B cell (primary cell): Measurements from ENCODE around the gene ZNF580.

ENCODE experiments used
- EZH2 ChIP-seq: IDR thresholded peaks from 2 replicates; pipeline ENCODE4 v1.6.1; 2012; ENCODE audit warnings: borderline replicate concordance, low read depth, mild to moderate bottlenecking, moderate library complexity, low read length; ENCODE audit not compliant: insufficient read depth, poor library complexity, severe bottlenecking
- TF ChIP-seq, protein P1 (sequence below): fragments of 200-600 bp; IDR thresholded peaks from one replicate; pipeline ENCODE4 v1.8.0; 2022; ENCODE audit warnings: antibody characterized with exemption, mild to moderate bottlenecking

DNA sequence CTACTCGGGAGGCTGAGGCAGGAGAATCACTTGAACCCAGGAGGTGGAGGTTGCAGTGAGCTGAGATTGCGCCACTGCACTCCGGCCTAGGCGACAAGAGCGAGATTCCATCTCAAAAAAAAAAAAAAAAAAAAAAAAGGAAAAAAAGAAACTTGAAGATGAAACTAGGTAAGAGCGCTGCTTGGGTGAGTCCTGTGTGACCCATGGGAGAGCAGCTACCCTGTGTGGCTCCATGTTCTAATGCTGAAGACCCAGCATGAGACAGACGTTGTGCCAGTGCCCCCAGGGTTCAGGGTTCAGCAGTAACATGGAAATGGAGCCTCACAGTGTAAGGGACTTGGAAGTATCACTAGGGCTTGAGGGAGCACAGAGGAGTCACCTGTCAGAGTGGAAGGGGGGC is 22.4 kb upstream of the ZNF580 start:
- TF ChIP-seq, protein P1, sequence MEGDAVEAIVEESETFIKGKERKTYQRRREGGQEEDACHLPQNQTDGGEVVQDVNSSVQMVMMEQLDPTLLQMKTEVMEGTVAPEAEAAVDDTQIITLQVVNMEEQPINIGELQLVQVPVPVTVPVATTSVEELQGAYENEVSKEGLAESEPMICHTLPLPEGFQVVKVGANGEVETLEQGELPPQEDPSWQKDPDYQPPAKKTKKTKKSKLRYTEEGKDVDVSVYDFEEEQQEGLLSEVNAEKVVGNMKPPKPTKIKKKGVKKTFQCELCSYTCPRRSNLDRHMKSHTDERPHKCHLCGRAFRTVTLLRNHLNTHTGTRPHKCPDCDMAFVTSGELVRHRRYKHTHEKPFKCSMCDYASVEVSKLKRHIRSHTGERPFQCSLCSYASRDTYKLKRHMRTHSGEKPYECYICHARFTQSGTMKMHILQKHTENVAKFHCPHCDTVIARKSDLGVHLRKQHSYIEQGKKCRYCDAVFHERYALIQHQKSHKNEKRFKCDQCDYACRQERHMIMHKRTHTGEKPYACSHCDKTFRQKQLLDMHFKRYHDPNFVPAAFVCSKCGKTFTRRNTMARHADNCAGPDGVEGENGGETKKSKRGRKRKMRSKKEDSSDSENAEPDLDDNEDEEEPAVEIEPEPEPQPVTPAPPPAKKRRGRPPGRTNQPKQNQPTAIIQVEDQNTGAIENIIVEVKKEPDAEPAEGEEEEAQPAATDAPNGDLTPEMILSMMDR = no peak
- TF ChIP-seq EZH2 = no peak
